Coronary artery (tissue), 2 donors: ENCODE measurements around the gene ANK3.
A peak's percentile ranks its signal among the peaks of the same experiment; 100 is the strongest.

ENCODE experiments used
- DNase-seq: peaks from one replicate; pipeline ENCODE4 v3.0.0-alpha.2; 2017; ENCODE audit warnings: low spot score
- H3K27ac ChIP-seq, 2 donors: fragments of 200-600 bp; sonication (generic); one replicate each; pipeline ENCODE4 v1.5.1; 2016 to 2019
- H3K4me3 ChIP-seq: fragments of 200-600 bp; sonication (generic); 2 replicates; pipeline ENCODE4 v1.5.1; 2016; ENCODE audit warnings: mild to moderate bottlenecking, moderate library complexity
- TF ChIP-seq, protein P1 (sequence below): fragments of 200-600 bp; sonication (generic); IDR thresholded peaks from one replicate; pipeline ENCODE4 v1.5.1; 2019; ENCODE audit warnings: antibody characterized with exemption

Gene ANK3

DNA sequence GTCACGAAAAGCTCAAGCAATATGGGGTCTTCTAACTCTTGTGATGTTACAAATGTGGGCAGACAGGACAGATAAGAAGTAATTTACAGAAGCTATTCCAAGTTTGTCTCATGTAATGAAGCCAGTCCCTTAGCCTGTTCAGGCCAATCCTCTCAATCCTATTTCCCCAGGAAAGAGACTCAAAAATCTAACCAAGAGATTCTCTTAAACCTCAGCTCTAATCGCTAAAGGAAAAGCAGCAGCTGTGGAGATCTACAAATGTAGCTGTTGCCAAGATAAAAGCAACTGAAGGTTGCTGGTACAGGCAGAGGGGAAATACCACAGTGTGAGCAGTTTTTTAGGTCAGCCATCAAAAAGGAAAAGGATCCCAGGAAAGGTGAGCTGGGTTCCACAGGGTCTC, 39.3 kb downstream of the ANK3 start:
- TF ChIP-seq, protein P1, sequence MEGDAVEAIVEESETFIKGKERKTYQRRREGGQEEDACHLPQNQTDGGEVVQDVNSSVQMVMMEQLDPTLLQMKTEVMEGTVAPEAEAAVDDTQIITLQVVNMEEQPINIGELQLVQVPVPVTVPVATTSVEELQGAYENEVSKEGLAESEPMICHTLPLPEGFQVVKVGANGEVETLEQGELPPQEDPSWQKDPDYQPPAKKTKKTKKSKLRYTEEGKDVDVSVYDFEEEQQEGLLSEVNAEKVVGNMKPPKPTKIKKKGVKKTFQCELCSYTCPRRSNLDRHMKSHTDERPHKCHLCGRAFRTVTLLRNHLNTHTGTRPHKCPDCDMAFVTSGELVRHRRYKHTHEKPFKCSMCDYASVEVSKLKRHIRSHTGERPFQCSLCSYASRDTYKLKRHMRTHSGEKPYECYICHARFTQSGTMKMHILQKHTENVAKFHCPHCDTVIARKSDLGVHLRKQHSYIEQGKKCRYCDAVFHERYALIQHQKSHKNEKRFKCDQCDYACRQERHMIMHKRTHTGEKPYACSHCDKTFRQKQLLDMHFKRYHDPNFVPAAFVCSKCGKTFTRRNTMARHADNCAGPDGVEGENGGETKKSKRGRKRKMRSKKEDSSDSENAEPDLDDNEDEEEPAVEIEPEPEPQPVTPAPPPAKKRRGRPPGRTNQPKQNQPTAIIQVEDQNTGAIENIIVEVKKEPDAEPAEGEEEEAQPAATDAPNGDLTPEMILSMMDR = no peak
- Histone ChIP-seq H3K4me3 (no peak overlapping the region), H3K27ac (peak overlapping the region in 1 of 2 donors; percentile 24)
- DNase-seq = no peak

DNA sequence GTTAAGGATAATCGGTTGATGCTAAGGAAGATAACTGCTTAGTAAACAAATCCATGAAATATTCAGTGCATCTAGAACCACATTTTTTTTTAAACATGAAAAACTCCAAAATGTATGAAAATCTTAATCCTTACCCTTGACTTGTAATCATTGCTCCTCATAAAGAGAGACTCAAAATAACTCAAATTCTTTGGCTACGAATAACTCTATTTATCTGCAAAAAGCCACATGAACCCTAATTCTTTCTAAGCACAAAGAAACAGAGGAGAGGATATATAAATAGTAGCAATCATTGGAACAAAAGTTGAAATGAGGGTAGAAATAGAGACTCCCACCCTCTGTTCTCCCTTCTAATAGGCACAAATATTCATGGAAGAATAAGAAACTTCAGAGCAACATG, 40.2 kb downstream of the ANK3 start:
- TF ChIP-seq, protein P1 = no peak
- H3K4me3 ChIP-seq = no peak overlapping the region
- H3K27ac ChIP-seq = no peak overlapping the region
- DNase-seq = no peak

DNA sequence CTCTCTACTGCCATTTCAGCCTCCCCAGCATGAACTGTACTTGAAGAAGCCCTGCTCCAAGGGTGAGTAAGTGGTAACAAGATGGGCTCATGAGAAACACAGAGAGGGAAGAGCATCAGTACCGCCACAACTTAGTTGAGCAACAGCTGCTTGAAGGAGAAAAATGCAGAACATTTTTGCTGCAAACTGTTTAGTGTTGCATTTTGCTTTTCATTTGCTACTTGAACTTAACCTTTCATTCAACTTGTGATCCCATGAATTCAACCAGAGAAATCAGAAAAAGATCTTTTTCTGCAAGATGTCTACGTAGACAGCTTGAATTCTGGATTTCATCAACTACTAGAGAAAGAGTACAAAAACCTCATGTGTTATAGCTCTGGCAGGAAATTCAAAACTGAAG, 40.7 kb downstream of the ANK3 start:
- H3K4me3 ChIP-seq = no peak overlapping the region
- TF ChIP-seq, protein P1 = no peak
- H3K27ac ChIP-seq = no peak overlapping the region
- DNase-seq = no peak

DNA sequence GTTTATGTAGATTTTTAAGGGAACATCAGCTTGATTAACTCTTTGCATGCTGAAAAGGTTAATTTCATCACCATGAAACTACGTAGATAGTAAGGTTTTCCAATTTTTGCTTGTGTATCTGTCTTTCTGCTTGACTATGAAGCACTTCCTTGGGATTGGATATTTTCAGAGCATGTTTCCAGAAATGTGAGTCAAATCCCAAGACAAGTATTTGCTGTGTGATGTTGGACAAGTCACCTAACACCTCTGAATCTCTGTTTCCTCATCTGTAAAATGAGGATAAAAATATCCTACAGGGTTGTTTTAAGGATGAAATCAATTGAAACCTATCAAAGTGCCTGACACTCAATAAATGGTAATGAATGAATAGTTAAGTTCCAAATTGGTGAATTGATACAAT, 42.4 kb downstream of the ANK3 start:
- H3K4me3 ChIP-seq = no peak overlapping the region
- no peak for DNase-seq
- no peak overlapping the region for H3K27ac ChIP-seq
- TF ChIP-seq, protein P1 = no peak

DNA sequence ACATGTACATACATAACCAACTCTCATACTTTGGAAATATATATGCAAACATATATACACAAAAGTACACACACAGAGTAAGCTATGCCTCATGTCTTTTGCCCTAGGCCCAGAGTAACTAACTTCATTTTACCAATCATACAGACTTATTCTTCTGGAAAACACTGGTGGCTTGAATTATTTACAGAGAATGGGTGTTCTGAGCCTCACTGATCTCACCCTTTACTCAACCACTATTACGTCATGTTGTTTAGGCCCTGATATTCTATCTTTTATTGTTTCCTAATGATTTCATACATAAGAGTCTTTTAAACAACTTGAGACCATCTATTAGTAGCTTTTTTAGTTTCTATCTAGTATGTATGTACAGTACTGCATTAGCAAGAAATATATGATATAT, 43.0 kb downstream of the ANK3 start:
- DNase-seq = no peak
- TF ChIP-seq, protein P1 = no peak
- no peak overlapping the region for H3K4me3 ChIP-seq
- H3K27ac ChIP-seq = no peak overlapping the region

DNA sequence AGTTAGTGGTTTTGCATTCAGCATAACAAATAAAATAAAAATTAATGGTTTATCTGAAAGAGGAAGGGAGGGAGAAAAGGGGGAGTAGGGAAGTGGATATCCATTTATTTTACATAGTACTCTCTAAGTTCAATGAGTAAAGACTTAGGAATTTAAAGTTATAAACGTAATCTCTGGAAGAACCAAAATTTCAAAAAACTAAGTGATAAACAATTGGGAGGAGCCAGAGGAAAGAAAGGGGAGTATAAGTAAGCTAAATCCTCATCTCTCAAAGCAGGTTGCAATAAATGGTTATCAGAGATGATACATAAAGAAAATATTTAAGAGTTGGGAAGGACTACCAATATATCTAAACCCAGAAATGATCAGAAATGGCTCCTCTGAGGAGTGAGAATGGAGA, 46.4 kb downstream of the ANK3 start:
- Histone ChIP-seq H3K27ac (no peak overlapping the region), H3K4me3 (no peak overlapping the region)
- TF ChIP-seq, protein P1 = no peak
- DNase-seq = no peak

DNA sequence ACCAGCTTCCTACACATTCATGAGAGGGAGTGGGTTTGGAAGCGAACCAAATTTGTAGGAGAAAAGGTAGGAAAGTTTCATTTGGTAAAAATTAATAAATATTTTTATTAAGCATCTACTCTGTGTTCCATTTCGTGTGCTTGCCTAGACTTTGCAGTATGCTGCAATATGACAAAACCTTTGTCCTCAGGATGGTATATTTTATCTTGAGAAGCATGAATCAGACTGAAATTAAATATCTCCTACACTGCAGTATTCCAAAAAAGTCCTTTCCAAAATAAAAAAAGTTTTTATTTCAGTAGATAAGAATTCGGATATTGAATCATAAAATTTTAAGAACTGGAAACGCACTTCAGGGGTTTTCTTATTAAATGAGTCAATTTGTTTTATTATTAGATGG, 47.7 kb downstream of the ANK3 start:
- Histone ChIP-seq H3K27ac (no peak overlapping the region), H3K4me3 (no peak overlapping the region)
- no peak for DNase-seq
- TF ChIP-seq, protein P1 = no peak
